ENCODE results near the gene ZNF341.

ZNF341 gene

DNA sequence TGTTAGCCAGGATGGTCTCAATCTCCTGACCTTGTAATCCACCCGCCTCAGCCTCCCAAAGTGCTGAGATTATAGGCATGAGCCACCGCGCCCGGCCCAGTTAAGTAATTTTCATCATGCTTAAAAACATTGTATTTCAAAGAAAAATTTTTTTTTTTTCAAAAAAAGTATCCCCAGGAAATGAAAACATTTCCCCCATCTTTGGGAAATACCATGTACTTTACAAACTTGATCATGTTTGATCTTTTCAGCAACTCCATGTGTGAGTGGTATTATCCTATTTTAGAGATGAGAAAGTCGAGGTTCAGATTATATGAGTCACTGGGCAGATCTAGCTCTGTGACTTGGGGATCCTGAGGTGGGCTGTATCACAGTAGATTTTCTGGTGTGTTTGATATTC lies 91.2 kb downstream of the ZNF341 start:
- no peak for DNase-seq (ENCODE audit: low read depth)
- H3K4me3 ChIP-seq (ENCODE audit: low read length): no peak overlapping the region
- TF ChIP-seq, protein P1, sequence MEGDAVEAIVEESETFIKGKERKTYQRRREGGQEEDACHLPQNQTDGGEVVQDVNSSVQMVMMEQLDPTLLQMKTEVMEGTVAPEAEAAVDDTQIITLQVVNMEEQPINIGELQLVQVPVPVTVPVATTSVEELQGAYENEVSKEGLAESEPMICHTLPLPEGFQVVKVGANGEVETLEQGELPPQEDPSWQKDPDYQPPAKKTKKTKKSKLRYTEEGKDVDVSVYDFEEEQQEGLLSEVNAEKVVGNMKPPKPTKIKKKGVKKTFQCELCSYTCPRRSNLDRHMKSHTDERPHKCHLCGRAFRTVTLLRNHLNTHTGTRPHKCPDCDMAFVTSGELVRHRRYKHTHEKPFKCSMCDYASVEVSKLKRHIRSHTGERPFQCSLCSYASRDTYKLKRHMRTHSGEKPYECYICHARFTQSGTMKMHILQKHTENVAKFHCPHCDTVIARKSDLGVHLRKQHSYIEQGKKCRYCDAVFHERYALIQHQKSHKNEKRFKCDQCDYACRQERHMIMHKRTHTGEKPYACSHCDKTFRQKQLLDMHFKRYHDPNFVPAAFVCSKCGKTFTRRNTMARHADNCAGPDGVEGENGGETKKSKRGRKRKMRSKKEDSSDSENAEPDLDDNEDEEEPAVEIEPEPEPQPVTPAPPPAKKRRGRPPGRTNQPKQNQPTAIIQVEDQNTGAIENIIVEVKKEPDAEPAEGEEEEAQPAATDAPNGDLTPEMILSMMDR (conservative IDR thresholded peaks at IDR 0.05; ENCODE audit: low read length): no peak

DNA sequence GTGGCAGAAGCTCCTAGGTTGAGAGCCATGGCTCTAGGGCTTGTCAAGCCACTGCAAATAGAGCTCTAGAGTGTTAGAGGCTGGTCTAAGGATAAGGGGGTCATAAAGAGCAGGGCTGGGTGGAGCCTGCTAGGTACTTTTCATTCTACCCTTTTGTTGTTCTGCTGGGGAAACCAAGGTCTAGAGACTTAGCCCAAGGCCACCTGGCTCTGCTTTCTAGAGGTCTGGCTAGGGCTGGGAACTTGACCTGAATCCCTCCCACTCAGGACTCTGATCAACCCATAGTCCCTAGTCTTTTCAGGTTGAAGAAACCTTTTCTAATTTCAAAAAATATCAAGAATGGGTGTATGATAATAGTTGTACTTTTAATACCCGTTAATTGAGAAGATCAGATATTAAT lies 93.1 kb downstream of the ZNF341 start:
- no peak for DNase-seq (ENCODE audit: low read depth)
- H3K4me3 ChIP-seq (ENCODE audit: low read length): no peak overlapping the region
- TF ChIP-seq, protein P1 (conservative IDR thresholded peaks at IDR 0.05; ENCODE audit: low read length): no peak

DNA sequence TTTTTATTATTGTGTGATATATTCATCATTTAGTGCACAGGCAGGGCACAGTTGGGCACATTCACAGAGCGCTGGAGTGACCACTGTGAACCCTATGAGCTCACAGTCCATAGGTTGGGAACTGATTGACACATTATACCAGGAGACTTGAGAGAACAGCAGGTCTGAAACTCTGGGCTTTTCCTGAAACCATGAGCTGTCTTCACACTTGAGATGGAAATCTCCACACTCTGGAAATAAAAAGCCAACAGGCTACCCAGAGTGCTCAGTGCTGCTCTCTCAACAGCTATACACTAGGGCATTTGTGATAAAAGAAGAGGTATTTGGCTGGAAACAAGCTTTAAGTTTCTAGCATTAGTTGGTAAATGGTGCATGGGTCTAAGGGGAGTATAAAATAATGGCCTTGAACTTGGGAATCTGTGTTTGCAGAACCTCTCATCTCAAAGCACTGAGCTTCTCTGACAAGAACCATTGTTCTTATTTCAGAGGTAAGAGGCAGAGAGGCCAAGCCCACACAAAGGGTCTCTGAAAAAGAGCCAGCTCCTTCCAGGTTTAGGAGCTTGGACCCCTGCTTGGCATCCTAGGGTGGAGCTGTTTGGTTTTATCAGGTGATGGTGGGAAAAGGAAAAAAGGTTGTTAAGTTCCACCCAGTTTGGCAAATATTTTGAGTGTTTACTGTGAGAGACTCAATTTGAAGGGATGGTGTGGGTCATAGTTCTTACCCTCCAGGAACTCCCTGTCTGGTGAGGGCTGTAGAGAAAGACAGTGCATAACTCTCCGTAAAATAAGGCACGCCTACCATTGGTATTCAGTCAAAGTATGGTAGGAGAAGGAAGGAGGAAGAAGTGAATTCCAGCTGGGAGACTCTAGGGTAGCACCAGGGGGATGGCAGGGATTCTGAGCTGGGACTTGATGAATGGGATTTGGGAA lies 93.8 kb downstream of the ZNF341 start:
- TF ChIP-seq, protein P1 (conservative IDR thresholded peaks at IDR 0.05; ENCODE audit: low read length): no peak
- no peak overlapping the region for H3K4me3 ChIP-seq (ENCODE audit: low read length)
- DNase-seq (ENCODE audit: low read depth): no peak

DNA sequence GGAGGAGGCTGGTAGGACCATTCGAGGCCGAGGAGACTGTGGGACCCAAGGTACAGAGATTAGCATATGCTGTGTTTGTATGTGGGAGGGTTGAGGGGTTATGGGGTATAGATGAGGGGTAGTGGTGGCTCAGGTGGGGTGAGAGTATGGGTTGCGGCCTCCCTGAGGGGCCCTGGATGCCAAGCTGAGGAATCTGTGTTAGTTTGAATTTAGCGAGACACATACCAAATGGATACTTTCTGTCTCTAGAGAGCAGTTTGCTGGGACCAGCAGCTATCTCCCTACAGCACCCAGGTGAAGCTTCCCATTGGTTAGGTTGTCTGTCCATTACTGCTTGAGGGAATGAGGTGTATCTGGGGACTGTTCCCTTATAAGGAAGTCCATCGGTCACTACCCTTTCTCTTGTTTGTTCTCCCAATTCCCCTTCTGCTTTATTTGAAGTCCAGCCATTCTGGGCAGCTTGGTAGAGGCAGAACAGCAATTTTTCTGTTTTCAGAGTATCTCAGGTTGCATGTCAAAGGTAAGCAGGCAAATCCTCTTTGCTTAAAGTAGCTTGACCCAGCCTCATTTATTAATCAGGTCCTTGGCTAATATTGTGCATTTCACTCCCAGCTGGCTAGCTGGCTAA lies 94.6 kb downstream of the ZNF341 start:
- TF ChIP-seq, protein P1 (conservative IDR thresholded peaks at IDR 0.05; ENCODE audit: low read length): no peak
- DNase-seq (ENCODE audit: low read depth): no peak
- H3K4me3 ChIP-seq (ENCODE audit: low read length): no peak overlapping the region

DNA sequence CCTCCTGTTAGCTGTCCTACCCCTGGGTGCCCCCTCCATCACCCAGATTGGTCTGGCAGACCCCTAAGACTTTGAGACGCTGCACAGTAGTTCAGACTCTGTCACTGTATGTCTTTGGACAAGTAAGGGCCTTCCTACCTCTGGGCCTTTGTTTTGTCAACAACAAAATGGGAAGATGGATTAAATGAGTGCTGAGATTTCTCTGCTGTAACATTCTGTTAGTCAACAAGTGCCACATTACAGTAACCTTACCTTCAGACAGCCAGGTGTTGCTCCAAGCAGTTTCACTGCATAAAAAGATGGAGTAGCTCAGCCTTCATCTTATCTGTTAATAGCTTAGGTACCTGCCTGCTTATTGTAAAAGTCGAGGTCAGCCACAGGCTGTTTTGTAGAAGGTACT lies 95.3 kb downstream of the ZNF341 start:
- no peak overlapping the region for H3K4me3 ChIP-seq (ENCODE audit: low read length)
- DNase-seq (ENCODE audit: low read depth): no peak
- TF ChIP-seq, protein P1 (conservative IDR thresholded peaks at IDR 0.05; ENCODE audit: low read length): no peak

DNA sequence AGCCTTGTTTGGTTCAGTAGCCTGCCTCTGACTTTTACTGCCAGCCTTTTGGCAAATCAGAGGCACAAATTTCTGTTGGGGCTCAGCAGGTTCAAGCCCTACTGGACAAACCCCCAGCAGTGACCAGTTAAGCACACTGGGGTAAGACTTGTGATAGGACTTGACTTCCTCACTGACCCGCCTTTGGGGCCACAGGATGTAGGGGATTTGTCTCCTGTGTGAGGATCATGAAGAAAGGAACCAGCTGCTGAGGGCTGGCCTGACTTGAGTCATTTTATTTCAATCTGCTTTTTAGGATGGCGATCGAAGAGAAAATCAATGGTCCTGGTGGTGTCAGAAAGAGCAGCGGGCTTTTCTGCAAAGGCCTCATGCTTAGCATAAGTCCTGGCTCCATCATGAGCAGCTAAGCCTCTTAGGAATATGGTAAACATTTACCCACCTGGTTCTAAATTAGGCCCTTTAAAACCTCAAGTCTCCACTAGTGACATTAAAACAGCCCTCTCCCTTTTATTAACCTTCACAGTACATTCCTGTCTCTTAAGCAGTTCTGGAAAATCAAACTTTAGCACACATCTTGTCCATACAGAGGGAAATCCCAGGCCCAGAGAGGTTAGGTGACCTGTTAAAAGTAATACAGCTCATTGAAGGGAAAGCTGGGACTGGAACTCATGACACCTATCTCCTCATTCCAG lies 96.0 kb downstream of the ZNF341 start:
- TF ChIP-seq, protein P1 (conservative IDR thresholded peaks at IDR 0.05; ENCODE audit: low read length): no peak
- no peak for DNase-seq (ENCODE audit: low read depth)
- no peak overlapping the region for H3K4me3 ChIP-seq (ENCODE audit: low read length)

All from AG10803 (cell line).